GM21381 (cell line): ENCODE results near the gene ABL1.
"Not testable (repeated sequence)": the region's sequence is repeated elsewhere in the genome, so short reads cannot be mapped to it uniquely, and the experiment has no call there.

ENCODE experiments used
- ATAC-seq: cut with Tn5 transposase; IDR thresholded peaks from one replicate; pipeline ENCODE4 v1.9.1; 2021; ENCODE audit warnings: mild to moderate bottlenecking, moderate library complexity; ENCODE audit not compliant: unreplicated experiment

ABL1 gene

DNA sequence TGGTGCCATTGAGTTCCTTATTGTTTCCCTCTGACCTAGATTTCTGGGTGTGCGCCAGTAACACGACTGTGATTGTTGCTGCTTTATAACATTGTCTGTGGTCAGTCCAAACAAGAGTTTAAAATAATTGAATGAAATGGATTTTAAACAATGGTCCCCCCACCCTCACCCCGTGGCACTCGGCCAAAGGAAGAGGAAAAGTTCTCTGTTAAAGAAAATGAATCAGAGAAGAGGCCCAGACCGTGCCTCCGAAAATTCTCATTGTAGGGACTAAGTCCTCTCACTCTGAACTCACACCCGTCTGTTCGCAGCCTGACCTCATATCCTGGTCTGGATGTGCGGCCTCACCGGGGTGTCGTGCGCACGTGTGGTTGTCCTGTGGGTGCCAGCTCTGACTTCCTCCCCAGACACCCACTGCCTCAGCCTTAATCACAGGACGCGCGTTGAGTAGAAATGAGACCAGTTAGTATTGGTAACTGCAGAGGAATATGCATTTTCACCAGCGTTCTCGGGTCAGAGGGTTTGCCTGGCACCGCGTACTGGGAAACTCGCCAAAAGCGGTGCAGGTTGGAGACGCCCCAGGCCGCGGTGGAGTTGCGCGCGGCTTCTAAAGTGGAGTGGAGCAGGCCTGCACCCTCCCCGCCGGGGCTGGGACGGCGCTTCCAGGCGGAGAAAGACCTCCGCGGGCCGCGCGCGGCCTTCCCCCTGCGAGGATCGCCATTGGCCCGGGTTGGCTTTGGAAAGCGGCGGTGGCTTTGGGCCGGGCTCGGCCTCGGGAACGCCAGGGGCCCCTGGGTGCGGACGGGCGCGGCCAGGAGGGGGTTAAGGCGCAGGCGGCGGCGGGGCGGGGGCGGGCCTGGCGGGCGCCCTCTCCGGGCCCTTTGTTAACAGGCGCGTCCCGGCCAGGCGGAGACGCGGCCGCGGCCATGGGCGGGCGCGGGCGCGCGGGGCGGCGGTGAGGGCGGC is at the start of gene ABL1:
Gene ABL1 (plus strand): TSS at position 884 of the 966 bp plus-strand sequence. CDS start 193 bp downstream, outside the sequence.
- peak; percentile 75 for ATAC-seq

DNA sequence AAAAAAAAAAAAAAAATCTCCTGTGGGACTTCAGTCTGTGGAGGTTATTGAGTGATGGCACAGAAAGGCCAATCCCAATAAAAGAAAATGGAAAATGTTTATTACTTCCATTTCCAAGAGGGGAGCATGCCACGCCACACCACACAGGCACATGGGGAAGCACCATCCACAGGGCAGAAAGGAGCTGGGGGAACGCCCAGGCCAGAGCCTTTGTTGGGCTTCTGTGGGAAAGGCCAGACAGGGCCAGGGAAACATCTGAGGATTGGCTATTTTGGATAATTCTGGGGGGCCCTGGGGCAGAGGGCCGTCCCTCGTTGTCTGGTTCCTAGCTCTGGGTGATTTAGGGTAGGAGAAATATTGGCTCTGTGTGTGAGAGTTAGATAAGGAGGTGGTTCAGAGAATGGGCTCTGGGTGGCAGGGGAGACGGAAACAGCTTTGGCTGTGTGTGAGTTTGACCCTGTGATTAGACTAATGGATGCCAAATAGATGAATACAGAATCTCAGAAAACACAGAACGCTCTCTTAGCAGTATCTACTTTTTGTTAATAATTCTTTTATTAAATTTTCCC is 49.0 kb upstream of the ABL1 start:
- ATAC-seq = no peak

DNA sequence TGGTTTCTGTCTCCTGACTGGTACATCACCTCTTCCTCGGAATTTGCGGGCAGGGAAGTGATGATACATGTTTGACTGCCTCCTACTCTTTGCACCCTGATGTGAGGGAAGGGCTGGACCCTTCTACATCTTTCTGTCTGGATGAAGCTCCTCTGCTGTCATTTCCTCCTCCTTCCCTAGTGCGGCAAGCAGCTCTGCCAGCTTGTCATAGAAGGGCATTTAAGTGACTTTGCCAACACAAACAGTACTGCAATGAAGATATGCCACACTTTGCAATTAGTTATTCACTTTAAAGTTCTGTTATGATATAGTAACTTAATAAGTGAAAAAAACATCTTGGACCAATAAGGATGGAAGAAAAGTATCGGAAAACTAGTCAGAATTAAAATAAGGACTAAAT is 48.5 kb upstream of the ABL1 start:
- ATAC-seq = no peak

DNA sequence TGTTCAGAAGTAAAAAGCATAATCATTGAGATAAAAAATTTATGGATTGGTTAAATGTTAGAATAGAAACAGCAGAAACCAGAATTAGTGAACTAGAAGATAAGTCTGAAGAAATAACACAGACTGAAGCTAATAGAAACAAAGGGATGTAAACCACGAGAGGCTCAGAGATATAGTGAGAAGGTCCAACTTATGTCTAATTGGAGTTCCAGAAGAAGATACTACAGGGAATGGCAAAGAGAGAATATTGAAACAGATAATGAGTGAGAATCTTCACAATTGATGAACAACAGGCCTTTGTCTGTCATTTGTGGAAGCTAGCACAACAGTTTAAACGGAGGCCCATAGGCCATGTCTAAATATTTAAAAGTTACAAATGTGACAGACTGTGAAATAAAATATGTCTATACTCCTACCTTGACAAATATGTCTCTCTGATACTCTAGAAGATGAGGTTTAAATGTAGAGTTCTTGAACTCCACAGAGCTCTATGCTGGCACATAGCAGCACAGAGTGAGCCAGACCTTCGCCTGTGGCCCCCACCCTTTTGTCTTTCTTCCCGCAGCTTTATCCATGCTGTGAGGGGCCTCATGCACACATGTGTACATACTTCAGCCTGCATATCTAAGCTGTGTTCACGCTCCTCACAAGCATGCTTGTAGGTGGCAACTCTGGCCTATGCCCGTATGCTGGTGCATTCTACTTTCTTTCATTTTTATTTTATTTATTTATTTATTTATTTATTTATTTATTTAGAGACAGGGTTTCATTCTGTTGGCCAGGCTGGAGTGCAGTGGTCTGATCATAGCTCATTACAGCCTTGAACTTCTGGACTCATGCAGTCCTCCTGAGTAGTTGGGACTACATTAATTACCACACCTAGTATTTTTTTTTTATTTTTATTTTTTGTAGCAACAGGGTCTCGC is 45.0 kb upstream of the ABL1 start:
- no peak for ATAC-seq

DNA sequence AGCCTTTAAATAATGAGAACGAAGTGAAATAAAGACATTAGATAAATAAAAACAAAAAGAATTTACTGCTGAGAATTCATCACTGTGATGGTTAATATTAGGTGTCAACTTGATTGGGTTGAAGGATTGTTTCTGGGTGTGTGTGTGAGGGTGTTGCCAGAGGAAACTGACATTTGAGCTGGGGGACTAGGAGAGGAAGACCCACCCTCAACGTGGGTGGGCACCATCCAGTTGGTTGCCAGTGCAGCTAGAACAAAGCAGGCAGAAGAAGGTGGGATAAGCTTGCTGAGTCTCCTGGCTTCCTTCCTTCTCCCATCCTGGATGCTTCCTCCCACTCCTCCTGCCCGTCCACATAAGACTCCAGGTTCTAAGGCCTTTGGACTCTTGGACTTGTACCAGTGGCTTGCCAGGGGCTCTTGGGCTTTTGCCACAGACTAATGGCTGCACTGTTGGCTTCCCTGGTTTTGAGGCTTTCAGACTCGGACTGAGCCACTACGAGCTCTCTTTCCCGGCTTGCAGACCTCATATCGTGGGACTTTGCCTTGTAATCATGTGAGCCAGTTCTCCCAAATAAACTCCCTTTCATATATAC is 43.7 kb upstream of the ABL1 start:
- no peak for ATAC-seq

DNA sequence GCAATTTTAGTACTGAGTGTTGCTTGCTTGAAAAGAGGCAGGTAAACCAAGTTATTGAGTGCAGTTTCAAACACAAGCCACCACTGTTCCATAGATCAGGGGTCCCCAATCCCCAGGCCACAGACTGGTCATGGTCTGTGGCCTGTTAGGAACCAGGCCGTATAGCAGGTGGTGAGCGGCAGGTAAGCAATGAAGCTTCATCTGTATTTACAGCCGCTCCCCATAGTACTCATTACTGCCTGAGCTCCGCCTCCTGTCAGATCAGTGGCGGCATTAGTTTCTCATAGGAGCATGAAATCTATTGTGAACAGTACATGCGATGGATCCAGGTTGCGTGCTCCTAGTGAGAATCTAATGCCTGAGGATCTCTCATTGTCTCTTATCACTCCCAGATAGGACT is 41.5 kb upstream of the ABL1 start:
- ATAC-seq = no peak

DNA sequence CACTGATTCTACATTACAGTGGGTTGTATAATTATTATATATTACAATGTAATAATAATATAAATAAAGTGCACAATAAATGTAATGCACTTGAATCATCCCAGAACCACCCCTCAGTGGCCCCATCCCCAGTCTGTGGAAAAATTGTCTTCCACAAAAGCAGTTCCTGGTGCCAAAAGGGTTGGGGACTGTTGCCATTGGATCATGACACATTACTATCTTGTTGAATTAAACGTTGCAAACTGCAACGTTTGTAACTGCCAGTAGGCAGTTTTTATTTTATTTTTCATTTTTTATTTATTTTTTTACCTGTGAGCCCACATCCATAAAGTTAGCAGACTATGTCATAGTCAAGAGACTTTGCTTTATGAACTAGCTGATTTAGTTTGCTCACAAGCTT is 41.0 kb upstream of the ABL1 start:
- ATAC-seq = not testable (repeated sequence)

DNA sequence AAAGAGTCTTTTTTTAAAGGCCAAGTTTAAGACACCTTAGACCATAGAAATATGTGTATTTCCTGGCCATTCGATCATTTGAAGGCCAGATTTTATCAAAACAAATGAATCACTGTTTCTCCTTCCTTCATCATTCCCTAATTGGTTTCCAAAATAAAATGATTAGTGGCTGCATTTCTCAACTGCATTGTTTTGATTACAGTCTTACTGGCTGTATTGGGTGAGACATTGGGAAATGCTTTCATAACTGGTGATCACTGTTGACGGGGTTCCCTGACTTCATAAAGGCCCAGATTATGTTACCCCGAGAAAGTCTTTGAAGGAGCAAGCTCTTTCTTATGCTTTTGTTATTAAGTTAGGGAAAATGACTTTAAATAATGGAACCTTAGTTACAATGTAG is 40.6 kb upstream of the ABL1 start:
- not testable (repeated sequence) for ATAC-seq

DNA sequence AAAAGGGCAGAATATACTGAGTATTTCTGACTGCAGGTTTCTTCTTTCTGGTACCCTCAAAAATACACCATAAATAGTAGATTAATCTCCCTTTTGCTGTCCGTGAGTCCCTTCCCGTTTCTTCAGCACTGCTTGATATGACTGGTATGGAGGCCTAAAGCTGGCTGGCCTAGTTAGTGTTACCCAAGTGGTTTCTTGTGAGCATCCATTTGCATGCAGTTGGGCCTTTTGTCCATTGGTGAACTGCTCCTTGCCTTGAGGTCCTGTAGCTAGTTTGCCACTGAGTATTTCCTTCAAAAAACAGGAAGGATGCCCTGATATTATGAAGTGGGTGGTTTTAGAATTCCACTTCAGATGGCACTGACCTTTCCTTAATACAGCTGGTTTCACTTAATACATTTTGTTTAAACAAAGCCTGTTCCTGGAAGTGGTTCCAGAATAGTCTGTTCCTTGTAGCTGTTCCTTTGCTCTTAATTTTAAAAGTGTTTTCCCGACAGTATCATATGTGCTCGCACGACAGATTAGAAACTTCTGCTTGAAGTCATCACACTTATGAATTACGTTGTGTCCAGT is 40.0 kb upstream of the ABL1 start:
- no peak for ATAC-seq

DNA sequence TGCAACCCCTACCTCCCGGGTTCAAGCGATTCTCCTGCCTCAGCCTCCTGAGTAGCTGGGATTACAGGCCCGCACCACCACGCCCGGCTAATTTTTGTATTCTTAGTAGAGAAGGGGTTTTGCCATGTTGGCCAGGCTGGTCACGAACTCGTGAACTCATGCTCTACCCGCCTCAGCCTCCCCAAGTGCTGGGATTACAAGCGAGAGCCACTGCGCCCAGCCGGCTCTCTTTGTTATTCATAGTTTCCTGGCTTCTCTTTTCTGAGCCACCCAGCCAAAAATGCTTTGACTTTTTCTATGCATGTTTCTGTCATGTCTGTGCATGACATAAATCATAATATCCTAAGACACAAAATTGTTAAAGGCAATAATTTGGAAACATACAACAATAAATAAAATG is 31.9 kb upstream of the ABL1 start:
- not testable (repeated sequence) for ATAC-seq

DNA sequence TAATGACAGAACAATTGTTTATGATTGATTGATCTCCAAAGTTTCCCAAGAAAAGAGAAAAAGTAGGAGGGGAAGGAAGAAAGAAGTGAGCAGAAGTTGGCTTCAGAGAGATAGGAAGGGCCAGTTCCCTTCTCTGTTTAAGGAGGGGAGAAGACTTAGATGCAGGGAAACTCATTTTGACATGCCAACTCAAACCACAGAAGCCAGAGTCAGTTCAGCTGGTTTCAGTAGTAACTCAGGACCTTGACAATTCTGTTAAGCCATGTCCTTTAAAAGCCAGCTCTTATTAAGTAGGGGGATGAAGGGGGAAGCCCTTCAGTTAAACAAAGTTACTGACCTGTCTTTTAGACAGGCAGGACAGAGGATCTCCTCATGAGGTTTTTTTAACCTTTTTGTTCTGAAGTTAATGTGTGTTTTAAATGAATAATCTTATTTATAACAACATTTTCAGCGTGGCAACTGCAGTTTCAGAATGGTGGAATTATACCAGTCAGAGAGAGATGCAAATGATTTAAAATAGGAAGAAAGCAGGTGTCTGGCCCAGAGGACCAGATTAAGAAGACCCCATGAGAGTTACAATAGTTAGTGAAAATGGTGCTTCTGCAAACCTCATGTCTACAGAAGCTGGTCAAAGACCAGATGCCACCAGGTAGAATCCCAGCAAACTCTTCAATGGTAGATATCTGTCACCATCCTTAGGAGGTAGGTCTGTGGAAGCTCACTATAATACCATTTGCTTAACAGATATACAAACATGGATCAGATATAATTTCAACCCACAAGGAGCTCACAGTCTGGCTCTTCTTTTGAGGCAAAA is 29.3 kb upstream of the ABL1 start:
- no peak for ATAC-seq

DNA sequence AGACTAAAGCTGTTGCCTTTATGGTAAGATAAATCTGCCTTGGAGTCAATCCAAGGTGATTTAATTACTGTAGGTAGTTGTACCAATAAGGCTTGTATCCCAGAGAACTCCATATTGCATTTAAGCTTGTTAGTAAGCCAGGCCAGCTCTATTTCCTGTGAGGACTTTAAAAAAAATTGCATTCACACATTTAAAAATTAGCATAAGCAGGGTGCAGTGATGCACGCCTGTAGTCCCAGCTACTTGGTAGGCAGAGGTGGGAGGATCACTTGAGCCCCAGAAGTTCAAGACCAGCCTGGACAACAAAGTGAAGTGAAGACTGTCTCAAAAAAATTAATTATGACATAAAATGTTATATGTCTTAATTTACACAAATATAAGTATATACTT is 28.7 kb upstream of the ABL1 start:
- no peak for ATAC-seq

DNA sequence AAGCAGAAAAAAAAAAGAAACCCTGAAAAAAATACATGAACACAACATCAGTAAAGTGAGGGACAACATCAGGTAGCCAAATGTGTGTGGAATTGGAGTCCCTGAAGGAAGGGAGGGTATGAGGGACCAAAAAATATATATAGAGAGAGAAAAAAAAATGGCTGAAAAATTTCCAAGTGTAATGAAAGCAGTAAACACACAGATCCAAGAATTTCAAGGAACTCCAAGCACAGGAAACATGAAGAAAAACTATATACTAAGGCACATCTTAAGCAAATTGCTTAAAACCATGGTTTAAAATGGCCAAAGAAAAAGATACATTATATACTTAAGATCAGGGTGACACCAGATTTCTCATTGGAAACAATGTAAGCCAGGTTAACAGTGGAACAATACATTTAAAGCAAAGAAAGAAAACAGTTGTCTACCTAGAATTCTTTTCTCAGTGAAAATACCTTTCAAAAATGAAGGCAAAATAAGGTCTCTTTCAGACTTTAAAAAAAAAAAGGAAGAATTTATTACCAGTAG is 24.4 kb upstream of the ABL1 start:
- no peak for ATAC-seq

DNA sequence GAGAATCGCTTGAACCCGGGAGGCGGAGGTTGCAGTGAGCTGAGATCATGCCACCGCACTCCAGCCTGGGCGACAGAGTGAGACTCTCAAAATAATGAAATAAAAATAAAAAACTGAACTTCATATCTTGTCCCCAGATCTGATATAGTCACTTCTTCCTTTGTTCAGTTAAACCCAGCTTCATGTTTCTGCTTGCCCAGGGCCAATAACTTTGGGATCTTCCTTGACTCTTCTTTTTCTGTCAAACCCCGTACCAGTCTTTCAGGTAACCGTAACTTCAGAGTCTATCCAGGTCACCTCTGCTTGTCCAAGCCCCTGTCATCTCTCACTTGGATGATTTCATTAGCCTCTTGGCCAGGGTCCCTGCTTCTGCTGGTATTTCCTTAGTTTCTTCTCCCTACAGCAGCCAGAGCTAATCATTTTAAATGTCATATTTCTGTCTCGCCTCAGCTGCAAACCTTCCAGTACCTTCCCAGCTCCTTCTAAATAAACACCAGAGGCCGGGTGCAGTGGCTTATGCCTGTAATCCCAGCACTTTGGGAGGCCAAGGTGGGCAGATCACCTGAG is 19.7 kb upstream of the ABL1 start:
- ATAC-seq = no peak

DNA sequence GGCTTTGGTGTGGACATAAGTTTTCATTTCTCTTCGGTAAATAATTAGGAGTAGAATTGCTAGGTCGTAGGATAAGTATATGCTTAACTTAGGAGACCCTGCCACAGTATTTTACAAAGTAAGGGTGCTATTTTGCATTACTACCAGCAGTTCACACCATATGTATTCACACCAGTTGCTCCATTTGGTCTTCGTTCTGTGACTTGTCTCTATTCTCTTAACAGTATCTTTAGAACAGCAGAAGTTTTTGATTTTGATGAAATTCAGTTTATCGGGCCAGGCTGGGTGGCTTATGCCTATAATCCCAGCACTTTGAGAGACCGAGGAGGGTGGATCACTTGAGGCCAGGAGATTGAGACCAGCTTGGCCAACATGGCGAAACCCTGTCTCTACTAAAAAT is 17.1 kb upstream of the ABL1 start:
- no peak for ATAC-seq

DNA sequence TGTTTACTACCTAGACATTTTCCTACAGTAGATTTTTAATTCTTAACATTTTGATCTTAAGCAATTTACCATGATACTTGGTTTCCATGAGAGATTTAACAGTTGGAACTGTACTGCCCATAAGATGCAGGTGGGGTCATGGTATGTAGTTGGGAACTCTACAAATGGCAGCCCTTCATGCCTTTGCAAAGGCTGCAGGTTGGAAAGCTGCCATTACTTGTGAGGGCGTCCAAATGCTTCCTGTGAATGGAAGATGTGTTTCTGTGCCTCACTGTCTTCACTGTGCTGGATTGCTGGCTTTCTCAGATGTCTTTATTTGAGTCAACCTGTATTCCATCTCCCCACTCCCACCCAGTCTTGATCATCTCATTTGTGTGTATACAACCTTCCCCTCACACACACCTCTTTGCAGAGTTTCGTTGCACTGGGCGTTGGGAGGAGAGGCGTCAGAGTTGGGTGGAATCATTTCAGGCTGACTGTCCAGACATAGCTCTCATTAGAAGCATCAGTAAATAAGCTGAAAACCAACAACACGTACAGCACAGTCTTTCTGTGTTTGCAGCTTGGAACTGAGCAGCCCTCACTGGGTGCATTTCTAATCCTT is 14.8 kb upstream of the ABL1 start:
- ATAC-seq = no peak

DNA sequence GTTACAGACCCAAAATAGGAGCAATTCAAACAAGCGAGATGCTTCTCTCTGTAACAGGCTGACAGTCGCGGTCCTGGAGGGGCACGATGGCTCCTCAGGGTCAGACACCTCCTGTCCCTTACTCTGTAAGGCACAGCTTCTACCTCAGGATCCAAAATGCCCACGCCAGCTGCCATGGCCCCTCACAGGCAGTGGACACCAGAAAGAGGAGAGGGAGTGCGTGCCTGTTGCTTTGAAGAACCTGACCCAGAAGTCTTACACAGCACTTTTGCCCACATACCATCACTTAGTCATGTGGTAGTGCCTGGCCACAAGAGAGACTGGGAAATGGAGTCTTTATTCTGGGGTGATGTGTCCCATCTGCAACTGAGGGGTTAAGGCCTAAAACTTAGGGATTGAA is 11.6 kb upstream of the ABL1 start:
- no peak for ATAC-seq

DNA sequence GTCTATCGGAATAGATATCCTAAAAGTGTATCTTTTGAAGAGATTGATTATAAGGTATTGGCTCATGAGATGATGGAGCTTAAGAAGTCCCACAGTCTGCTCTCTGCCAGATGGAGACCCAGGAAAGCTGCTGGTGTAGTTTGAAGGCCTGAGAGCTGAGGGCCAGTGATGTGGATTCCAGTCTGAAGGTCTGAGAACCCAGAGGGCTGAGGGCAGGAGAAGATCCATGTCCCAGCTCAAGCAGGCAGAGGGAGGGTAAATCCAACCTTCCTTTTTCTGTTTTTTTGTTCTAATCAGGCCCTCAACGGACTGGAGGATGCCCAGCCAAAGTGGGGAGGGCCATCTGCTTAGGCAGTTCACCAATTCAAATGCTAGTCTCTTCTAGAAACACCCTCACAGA is 11.0 kb upstream of the ABL1 start:
- ATAC-seq = no peak
